Testis (tissue), 3 donors: Measurements from ENCODE around the gene LPP. TPM values are rescaled to one million over a fixed set of nuclear protein-coding genes. Genes with fewer than 3 reads are reported as not detected.

ENCODE experiments used
- DNase-seq: peaks from one replicate; pipeline ENCODE4 v3.0.0-alpha.2; 2019
- H3K27ac ChIP-seq, 2 donors: fragments of 200-600 bp; sonication (generic); one replicate each; pipeline ENCODE4 v1.5.1; 2019
- H3K27me3 ChIP-seq: fragments of 200-600 bp; sonication (generic); one replicate; pipeline ENCODE4 v1.5.1; 2019
- H3K36me3 ChIP-seq: fragments of 200-600 bp; sonication (generic); one replicate; pipeline ENCODE4 v1.5.1; 2017; ENCODE audit warnings: low read depth; ENCODE audit errors: missing control alignments
- H3K4me1 ChIP-seq: fragments of 200-600 bp; sonication (generic); one replicate; pipeline ENCODE4 v1.5.1; 2019
- H3K4me3 ChIP-seq, 2 donors: fragments of 200-600 bp; sonication (generic); one replicate each; pipeline ENCODE4 v1.5.1; 2017 to 2019
- H3K9me3 ChIP-seq: fragments of 200-600 bp; sonication (generic); one replicate; pipeline ENCODE4 v1.5.1; 2017
- POLR2A ChIP-seq: fragments of 450-650 bp; IDR thresholded peaks from one replicate; pipeline ENCODE4 v1.6.1; 2017; ENCODE audit warnings: antibody characterized with exemption, mild to moderate bottlenecking, moderate library complexity
- WGBS, 2 donors: methylation state at CpG; one replicate each; pipeline ENCODE4 v1.1.5; 2018; 5-methylcytosine and 5-hydroxymethylcytosine counted together
- intact Hi-C: fragments of 100-400 bp; cut with DNase I; formaldehyde crosslinking; loops from one replicate; pipeline ENCODE4 v1.15.1; 2023; ENCODE audit warnings: low total_unique reads
- polyA plus RNA-seq: library from polyadenylated mRNA; stranded (reverse); fragments of 350-450 nt; fragmentation: Illumina TruSeq; extraction: RNeasy Lipid Tissue Mini Kit (QIAGEN cat#74804); gene quantifications from one replicate; pipeline ENCODE4 v1.2.3, GENCODE V29; 2014; ENCODE audit warnings: low read depth, low replicate concordance; ENCODE audit not compliant: insufficient read depth
- total RNA-seq, 2 donors: library from RNA; depleted of rRNA; stranded (reverse); fragments of >200 nt; gene quantifications; one replicate each; pipeline ENCODE4 v1.2.3, GENCODE V29; 2016
- TF ChIP-seq, protein P1 (sequence below), 3 experiments: fragments of 450-650 bp in 2 of 3; fragments of 200-600 bp in 1 of 3; sonication (generic) in 1 of 3; IDR thresholded peaks; one replicate each; pipeline ENCODE4 v1.5.1; 2016 to 2019; ENCODE audit warnings: antibody characterized with exemption in 3 of 3, mild to moderate bottlenecking in 2 of 3, moderate library complexity in 1 of 3

Gene LPP
- total and polyA plus RNA-seq, 3 donors from 2014 or later: 89.9 to 135 (median 132) TPM

DNA sequence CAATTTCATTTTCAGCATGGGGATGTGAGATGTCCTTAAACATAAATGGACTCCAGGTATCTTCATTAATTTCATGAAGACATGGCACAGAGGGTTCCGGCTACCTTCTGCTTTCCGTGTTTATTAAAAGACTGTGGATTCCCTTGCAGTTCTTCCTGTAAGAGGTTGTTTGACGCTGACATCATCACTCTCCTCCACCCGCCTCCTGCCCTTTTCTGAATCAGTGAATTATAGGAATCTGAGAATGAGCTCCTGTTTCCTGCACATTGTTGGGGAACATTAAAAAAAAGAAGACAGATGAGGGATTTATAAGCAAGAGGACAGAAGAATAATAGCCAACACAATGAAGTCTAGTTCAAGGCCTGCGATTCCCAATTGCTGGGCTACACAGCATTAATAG, 191.3 kb downstream of the LPP start:
- WGBS, 2 donors: 83 to 87% methylated on average over 5 of the region's 5 CpGs
- DNase-seq: no peak

DNA sequence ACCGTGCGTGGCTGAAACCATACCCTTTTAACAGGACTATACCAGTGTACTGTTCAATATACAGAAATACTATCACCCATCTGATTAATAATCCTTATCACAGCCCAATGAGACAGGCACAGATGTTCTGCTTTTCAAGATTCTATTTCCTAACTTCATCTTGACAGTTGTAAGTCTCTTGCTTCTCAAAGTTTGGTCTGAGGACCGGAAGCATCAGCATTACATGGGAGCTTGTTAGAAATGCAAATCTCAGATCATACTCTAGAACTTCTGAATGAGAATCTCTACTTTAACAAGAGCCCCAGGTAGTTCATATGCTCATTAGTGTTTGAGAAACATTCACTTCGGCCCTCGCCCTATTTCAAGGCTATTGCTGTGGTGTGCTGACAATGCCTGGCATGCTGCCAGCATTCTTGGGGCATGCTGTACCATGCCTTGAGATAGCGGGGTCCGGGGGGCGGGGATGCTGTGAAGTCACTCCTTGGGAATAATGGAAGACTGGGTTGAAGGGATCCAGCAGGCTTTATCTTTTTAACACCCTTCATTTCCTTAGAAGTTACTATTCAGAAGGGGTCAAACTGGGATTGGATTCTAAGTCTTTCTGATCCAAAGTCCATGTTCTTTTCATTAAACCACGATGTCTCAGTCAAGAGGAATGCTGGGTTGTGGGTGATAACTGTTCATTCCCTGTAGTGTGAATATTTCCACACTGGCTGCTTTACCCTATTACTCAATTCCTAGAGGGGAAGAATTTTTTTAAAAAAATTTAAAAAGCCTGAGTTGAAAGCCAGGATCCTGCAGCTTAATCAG, 194.7 kb downstream of the LPP start:
- Histone ChIP-seq H3K4me1 (peaks cover 15% of the 10 kb centered on the region), H3K4me3 (no peak overlapping the region), H3K9me3 (no peaks in the 10 kb centered on the region), H3K27ac (peak overlapping the region; percentile 47 to 48), H3K36me3 (no peaks in the 10 kb centered on the region), H3K27me3 (no peaks in the 10 kb centered on the region)
- 41 to 59% methylated on average over 9 of the region's 9 CpGs for WGBS, 2 donors
- DNase-seq: peak; percentile 81
- TF ChIP-seq, protein P1, sequence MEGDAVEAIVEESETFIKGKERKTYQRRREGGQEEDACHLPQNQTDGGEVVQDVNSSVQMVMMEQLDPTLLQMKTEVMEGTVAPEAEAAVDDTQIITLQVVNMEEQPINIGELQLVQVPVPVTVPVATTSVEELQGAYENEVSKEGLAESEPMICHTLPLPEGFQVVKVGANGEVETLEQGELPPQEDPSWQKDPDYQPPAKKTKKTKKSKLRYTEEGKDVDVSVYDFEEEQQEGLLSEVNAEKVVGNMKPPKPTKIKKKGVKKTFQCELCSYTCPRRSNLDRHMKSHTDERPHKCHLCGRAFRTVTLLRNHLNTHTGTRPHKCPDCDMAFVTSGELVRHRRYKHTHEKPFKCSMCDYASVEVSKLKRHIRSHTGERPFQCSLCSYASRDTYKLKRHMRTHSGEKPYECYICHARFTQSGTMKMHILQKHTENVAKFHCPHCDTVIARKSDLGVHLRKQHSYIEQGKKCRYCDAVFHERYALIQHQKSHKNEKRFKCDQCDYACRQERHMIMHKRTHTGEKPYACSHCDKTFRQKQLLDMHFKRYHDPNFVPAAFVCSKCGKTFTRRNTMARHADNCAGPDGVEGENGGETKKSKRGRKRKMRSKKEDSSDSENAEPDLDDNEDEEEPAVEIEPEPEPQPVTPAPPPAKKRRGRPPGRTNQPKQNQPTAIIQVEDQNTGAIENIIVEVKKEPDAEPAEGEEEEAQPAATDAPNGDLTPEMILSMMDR (IDR thresholded peaks at IDR 0.05): no peak
- TF ChIP-seq POLR2A: no peak
- intact Hi-C loops: no loop called here

More for the DNA sequence above, 191.3 kb downstream of the LPP start:
- intact Hi-C loops: no loop called here
- no peaks in the 10 kb centered on the region for H3K27me3 ChIP-seq
- H3K4me3 ChIP-seq: no peak overlapping the region
- H3K4me1 ChIP-seq: peaks cover 15% of the 10 kb centered on the region
- no peak overlapping the region for H3K27ac ChIP-seq
- H3K36me3 ChIP-seq: no peaks in the 10 kb centered on the region
- TF ChIP-seq, protein P1 (IDR thresholded peaks at IDR 0.05): no peak
- no peak for TF ChIP-seq POLR2A
- H3K9me3 ChIP-seq: no peaks in the 10 kb centered on the region

DNA sequence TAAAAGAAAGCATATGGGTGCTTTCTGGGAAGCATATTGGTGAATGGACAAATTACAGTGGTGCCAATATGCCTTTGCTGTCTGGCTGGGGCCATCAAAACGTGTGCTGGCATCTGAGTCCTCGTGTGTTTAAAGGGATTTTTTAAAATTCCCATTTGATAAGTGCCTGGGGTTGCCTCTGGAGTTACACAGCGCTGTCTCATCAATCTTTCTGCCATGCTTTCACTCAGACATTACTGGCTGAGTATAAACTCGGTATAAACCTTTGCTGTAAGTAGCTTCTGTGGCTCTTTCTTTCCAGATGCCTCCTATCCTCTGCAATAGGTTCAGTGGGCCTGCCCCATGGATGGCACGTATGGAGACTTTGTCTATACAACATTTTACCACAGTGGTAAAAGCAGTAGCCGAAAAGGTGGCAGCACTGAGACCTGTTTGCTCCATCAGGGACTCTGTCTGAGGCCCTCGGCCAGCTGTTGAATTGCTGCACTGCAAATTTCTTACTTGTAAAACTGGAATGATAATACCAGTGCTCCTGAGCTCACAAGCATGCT, 195.5 kb downstream of the LPP start:
- Histone ChIP-seq H3K9me3 (no peaks in the 10 kb centered on the region), H3K36me3 (no peaks in the 10 kb centered on the region), H3K4me1 (peaks cover 15% of the 10 kb centered on the region), H3K27me3 (no peaks in the 10 kb centered on the region), H3K4me3 (no peak overlapping the region), H3K27ac (peak overlapping the region; percentile 47 to 48)
- 68 to 77% methylated on average over 7 of the region's 7 CpGs for WGBS, 2 donors
- intact Hi-C loops: no loop called here
- TF ChIP-seq, protein P1 (IDR thresholded peaks at IDR 0.05): no peak
- TF ChIP-seq POLR2A: no peak
- DNase-seq: no peak

DNA sequence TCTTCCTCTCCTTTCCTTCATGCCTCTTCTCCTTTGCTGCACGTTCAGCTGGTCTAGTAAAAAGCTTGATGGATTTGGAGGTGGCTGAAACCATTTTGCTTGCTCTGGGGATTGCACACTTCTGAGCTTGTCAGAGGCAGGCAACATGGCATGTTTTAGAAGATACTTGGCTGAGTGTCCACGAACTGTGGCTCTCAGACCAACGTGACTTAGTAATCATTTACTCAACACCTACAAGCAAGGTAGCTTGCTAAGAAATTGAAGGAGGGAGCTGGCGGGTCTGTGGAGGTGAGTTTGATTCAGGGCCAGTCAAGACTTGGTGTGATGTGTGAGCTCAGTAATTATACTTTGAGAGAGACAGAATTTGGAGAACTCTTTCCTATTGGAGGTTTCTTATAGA, 196.0 kb downstream of the LPP start:
- no peak for TF ChIP-seq POLR2A
- TF ChIP-seq, protein P1 (IDR thresholded peaks at IDR 0.05): no peak
- Histone ChIP-seq H3K4me3 (no peak overlapping the region), H3K4me1 (peaks cover 15% of the 10 kb centered on the region), H3K36me3 (no peaks in the 10 kb centered on the region), H3K27me3 (no peaks in the 10 kb centered on the region), H3K9me3 (no peaks in the 10 kb centered on the region), H3K27ac (no peak overlapping the region)
- intact Hi-C loops: no loop called here
- WGBS, 2 donors: 60 to 62% methylated on average over 4 of the region's 4 CpGs
- DNase-seq: no peak
